Liver (tissue), 3 donors: ENCODE measurements around the gene CAST.

ENCODE experiments used
- CTCF ChIP-seq: fragments of 150-350 bp; IDR thresholded peaks from 2 replicates; pipeline ENCODE4 v1.5.1; 2017; ENCODE audit warnings: improper control_type of control experiment, low read depth, low read length; ENCODE audit not compliant: missing input control
- EGR1 ChIP-seq, 2 donors: IDR thresholded peaks; 2 replicates each; pipeline ENCODE4 v1.6.1; 2016 to 2018; ENCODE audit warnings: antibody characterized with exemption in 2 of 2, low read depth in 2 of 2
- FOXA1 ChIP-seq: IDR thresholded peaks from 2 replicates; pipeline ENCODE4 v1.6.1; 2016; ENCODE audit warnings: antibody characterized with exemption
- FOXA2 ChIP-seq: IDR thresholded peaks from 2 replicates; pipeline ENCODE4 v1.6.1; 2016; ENCODE audit warnings: antibody characterized with exemption
- GABPA ChIP-seq, 2 donors: IDR thresholded peaks in 1 of 2; conservative IDR thresholded peaks in 1 of 2; 2 replicates each; pipeline ENCODE4 v1.6.1; 2016; ENCODE audit warnings: antibody characterized with exemption in 2 of 2, mild to moderate bottlenecking in 1 of 2, moderate library complexity in 1 of 2
- JUND ChIP-seq, 2 donors: IDR thresholded peaks; 2 replicates each; pipeline ENCODE4 v1.6.1; 2016; ENCODE audit warnings: antibody characterized with exemption in 2 of 2
- MAX ChIP-seq: IDR thresholded peaks from 2 replicates; pipeline ENCODE4 v1.6.1; 2016; ENCODE audit warnings: antibody characterized with exemption
- RAD21 ChIP-seq, 2 donors: IDR thresholded peaks; 2 replicates each; pipeline ENCODE4 v1.6.1; 2016; ENCODE audit warnings: antibody characterized with exemption in 2 of 2, mild to moderate bottlenecking in 2 of 2
- REST ChIP-seq: IDR thresholded peaks from 2 replicates; pipeline ENCODE4 v1.6.1; 2016; ENCODE audit warnings: antibody characterized with exemption, mild to moderate bottlenecking
- SP1 ChIP-seq: IDR thresholded peaks from 2 replicates; pipeline ENCODE4 v1.6.1; 2018; ENCODE audit warnings: antibody characterized with exemption, mild to moderate bottlenecking
- TAF1 ChIP-seq: conservative IDR thresholded peaks from 2 replicates; pipeline ENCODE4 v1.6.1; 2016; ENCODE audit warnings: antibody characterized with exemption, mild to moderate bottlenecking
- YY1 ChIP-seq: IDR thresholded peaks from 2 replicates; pipeline ENCODE4 v1.6.1; 2016; ENCODE audit warnings: antibody characterized with exemption, mild to moderate bottlenecking
- TF ChIP-seq, protein P1 (sequence below): IDR thresholded peaks from 2 replicates; pipeline ENCODE4 v1.6.1; 2016; ENCODE audit warnings: antibody characterized with exemption
- TF ChIP-seq, protein P2 (sequence below): IDR thresholded peaks from 2 replicates; pipeline ENCODE4 v1.6.1; 2016; ENCODE audit warnings: antibody characterized with exemption
- donor health status: healthy.
- donor health status: healthy.

DNA sequence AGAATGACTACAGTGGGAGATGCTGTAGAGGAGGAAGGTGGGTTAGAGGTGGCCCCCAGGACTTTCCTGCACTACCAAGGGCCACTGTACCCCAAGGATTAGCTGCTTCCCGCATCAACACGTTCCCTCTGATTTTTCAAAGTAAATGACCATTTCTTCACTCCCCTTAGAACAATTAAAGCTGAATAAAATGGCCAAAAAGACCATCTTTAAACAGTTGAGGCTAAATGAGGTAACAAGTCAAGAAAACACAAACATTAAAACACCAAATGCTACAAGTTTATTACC lies 146.3 kb downstream of the CAST start:
- no peak for TF ChIP-seq FOXA1
- no peak for TF ChIP-seq CTCF
- no peak for TF ChIP-seq JUND (IDR thresholded peaks at IDR 0.05)
- no peak for TF ChIP-seq MAX
- TF ChIP-seq, protein P1, sequence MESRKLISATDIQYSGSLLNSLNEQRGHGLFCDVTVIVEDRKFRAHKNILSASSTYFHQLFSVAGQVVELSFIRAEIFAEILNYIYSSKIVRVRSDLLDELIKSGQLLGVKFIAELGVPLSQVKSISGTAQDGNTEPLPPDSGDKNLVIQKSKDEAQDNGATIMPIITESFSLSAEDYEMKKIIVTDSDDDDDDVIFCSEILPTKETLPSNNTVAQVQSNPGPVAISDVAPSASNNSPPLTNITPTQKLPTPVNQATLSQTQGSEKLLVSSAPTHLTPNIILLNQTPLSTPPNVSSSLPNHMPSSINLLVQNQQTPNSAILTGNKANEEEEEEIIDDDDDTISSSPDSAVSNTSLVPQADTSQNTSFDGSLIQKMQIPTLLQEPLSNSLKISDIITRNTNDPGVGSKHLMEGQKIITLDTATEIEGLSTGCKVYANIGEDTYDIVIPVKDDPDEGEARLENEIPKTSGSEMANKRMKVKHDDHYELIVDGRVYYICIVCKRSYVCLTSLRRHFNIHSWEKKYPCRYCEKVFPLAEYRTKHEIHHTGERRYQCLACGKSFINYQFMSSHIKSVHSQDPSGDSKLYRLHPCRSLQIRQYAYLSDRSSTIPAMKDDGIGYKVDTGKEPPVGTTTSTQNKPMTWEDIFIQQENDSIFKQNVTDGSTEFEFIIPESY = no peak
- no peak for TF ChIP-seq EGR1 (IDR thresholded peaks at IDR 0.05; ENCODE audit: low read depth in 2 of 2)
- TF ChIP-seq YY1 = no peak
- peak; percentile 1 for TF ChIP-seq REST
- TF ChIP-seq GABPA (IDR thresholded peaks at IDR 0.05 in 1 of 2, conservative IDR thresholded peaks at IDR 0.05 in 1 of 2) = no peak
- no peak for TF ChIP-seq SP1
- TF ChIP-seq RAD21 (IDR thresholded peaks at IDR 0.05) = no peak
- TF ChIP-seq, protein P2, sequence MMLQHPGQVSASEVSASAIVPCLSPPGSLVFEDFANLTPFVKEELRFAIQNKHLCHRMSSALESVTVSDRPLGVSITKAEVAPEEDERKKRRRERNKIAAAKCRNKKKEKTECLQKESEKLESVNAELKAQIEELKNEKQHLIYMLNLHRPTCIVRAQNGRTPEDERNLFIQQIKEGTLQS = no peak
- TF ChIP-seq TAF1 = no peak
- no peak for TF ChIP-seq FOXA2
